IPS-18c (cell line): ENCODE results near the gene TMEM248.

Source experiments
- H3K4me3 ChIP-seq: 2 replicates; pipeline ENCODE4 v1.7.0; 2013; ENCODE audit warnings: low read depth, mild to moderate bottlenecking, low read length, moderate library complexity; ENCODE audit not compliant: insufficient read depth
- H3K9me3 ChIP-seq: one replicate; pipeline ENCODE4 v1.6.1; 2013; ENCODE audit warnings: mild to moderate bottlenecking, low read length, moderate library complexity; ENCODE audit not compliant: control insufficient read depth, insufficient read depth

TMEM248 gene

GRCh38 chr7:66929165-66929564 lies 8.1 kb downstream of the TMEM248 start:
- H3K4me3 ChIP-seq = no peak overlapping the region
- H3K9me3 ChIP-seq = no peaks in the 10 kb centered on the region

GRCh38 chr7:66929935-66930334 lies 8.9 kb downstream of the TMEM248 start:
- Histone ChIP-seq H3K4me3 (no peak overlapping the region), H3K9me3 (no peaks in the 10 kb centered on the region)

GRCh38 chr7:66930341-66930740 lies 9.3 kb downstream of the TMEM248 start:
- Histone ChIP-seq H3K4me3 (peak overlapping the region; percentile 36), H3K9me3 (no peaks in the 10 kb centered on the region)

- H3K4me3 ChIP-seq = no peak overlapping the region
- H3K9me3 ChIP-seq = no peaks in the 10 kb centered on the region
These were observed 12.4 kb downstream of the TMEM248 start for GRCh38 chr7:66933469-66933868.

GRCh38 chr7:66937940-66938339 lies 16.9 kb downstream of the TMEM248 start:
- Histone ChIP-seq H3K9me3 (no peaks in the 10 kb centered on the region), H3K4me3 (no peak overlapping the region)

GRCh38 chr7:66939325-66939724 lies 18.3 kb downstream of the TMEM248 start:
- no peak overlapping the region for H3K4me3 ChIP-seq
- no peaks in the 10 kb centered on the region for H3K9me3 ChIP-seq

- H3K4me3 ChIP-seq = no peak overlapping the region
- H3K9me3 ChIP-seq = no peaks in the 10 kb centered on the region
These were observed 25.5 kb downstream of the TMEM248 start for GRCh38 chr7:66946545-66946944.

- Histone ChIP-seq H3K9me3 (peaks cover 3% of the 10 kb centered on the region), H3K4me3 (no peak overlapping the region)
These were observed 27.6 kb downstream of the TMEM248 start for GRCh38 chr7:66948480-66949109.

- no peak overlapping the region for H3K4me3 ChIP-seq
- H3K9me3 ChIP-seq = peaks cover 3% of the 10 kb centered on the region
These were observed 29.3 kb downstream of the TMEM248 start for GRCh38 chr7:66950311-66950710.

GRCh38 chr7:66950763-66951162 lies 29.7 kb downstream of the TMEM248 start:
- Histone ChIP-seq H3K4me3 (no peak overlapping the region), H3K9me3 (peaks cover 3% of the 10 kb centered on the region)

- Histone ChIP-seq H3K4me3 (no peak overlapping the region), H3K9me3 (peaks cover 3% of the 10 kb centered on the region)
These were observed 31.5 kb downstream of the TMEM248 start for GRCh38 chr7:66952343-66953043.

- peaks cover 3% of the 10 kb centered on the region for H3K9me3 ChIP-seq
- H3K4me3 ChIP-seq = no peak overlapping the region
These were observed 32.0 kb downstream of the TMEM248 start for GRCh38 chr7:66953044-66953427.

GRCh38 chr7:66957595-66958290 lies 36.7 kb downstream of the TMEM248 start:
- H3K4me3 ChIP-seq = no peak overlapping the region
- peaks cover 3% of the 10 kb centered on the region for H3K9me3 ChIP-seq

- no peak overlapping the region for H3K4me3 ChIP-seq
- no peaks in the 10 kb centered on the region for H3K9me3 ChIP-seq
These were observed 37.7 kb downstream of the TMEM248 start for GRCh38 chr7:66958538-66959350.

- no peaks in the 10 kb centered on the region for H3K9me3 ChIP-seq
These were observed 39.2 kb downstream of the TMEM248 start for GRCh38 chr7:66960192-66960591.

GRCh38 chr7:66961096-66961495 lies 40.1 kb downstream of the TMEM248 start:
- Histone ChIP-seq H3K9me3 (no peaks in the 10 kb centered on the region), H3K4me3 (no peak overlapping the region)

More at GRCh38 chr7:66960192-66960591, 39.2 kb downstream of the TMEM248 start:
- H3K4me3 ChIP-seq = no peak overlapping the region

GRCh38 chr7:66964411-66964810 lies 43.4 kb downstream of the TMEM248 start:
- Histone ChIP-seq H3K9me3 (no peaks in the 10 kb centered on the region), H3K4me3 (no peak overlapping the region)
